DND-41 (cell line): Measurements from ENCODE around the gene PROM2.

Source experiments
- EZH2 ChIP-seq: IDR thresholded peaks from 3 replicates; pipeline ENCODE4 v1.6.1; 2012; ENCODE audit warnings: borderline replicate concordance, low read depth, mild to moderate bottlenecking, moderate library complexity, low read length, inconsistent platforms; ENCODE audit not compliant: severe bottlenecking
- TF ChIP-seq, protein P1 (sequence below): IDR thresholded peaks from 2 replicates; pipeline ENCODE4 v1.5.1; 2012; ENCODE audit warnings: borderline replicate concordance, low read length, moderate library complexity, mild to moderate bottlenecking; ENCODE audit not compliant: poor library complexity, severe bottlenecking; ENCODE audit errors: extremely low read depth

DNA sequence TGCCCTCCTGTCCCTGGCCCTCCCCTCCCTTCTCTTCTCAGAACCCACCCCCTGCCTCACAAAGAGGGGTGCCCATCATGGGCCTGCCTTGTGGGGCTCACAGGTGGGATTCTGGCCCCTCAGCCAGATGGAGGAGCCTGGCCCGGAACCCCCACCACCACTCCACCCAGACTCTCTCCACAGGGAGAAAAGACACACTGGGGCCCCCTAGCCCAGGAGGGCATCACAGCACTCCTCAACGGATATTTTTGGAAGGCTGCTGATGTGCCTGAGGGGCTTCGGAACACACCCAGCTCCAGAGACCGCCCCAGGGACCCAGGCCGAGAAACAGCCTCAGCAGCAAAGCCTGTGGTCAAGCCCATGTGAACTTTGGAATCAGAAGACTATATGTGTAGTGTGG lies 32.8 kb downstream of the PROM2 start:
- TF ChIP-seq, protein P1, sequence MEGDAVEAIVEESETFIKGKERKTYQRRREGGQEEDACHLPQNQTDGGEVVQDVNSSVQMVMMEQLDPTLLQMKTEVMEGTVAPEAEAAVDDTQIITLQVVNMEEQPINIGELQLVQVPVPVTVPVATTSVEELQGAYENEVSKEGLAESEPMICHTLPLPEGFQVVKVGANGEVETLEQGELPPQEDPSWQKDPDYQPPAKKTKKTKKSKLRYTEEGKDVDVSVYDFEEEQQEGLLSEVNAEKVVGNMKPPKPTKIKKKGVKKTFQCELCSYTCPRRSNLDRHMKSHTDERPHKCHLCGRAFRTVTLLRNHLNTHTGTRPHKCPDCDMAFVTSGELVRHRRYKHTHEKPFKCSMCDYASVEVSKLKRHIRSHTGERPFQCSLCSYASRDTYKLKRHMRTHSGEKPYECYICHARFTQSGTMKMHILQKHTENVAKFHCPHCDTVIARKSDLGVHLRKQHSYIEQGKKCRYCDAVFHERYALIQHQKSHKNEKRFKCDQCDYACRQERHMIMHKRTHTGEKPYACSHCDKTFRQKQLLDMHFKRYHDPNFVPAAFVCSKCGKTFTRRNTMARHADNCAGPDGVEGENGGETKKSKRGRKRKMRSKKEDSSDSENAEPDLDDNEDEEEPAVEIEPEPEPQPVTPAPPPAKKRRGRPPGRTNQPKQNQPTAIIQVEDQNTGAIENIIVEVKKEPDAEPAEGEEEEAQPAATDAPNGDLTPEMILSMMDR: no peak
- TF ChIP-seq EZH2: no peak
